Osteocyte (in vitro differentiated cells): ENCODE measurements around the gene IGF1. TPM values are rescaled to one million over a fixed set of nuclear protein-coding genes. Genes with fewer than 3 reads are reported as not detected.

Experiments
- DNase-seq: peaks from one replicate; pipeline ENCODE4 v3.0.0; 2021; ENCODE audit warnings: mixed read lengths; ENCODE audit not compliant: unreplicated experiment; ENCODE audit errors: extremely low spot score
- H3K27ac Mint-ChIP-seq: one replicate; pipeline ENCODE4 v1.8.0; 2021; ENCODE audit warnings: mild to moderate bottlenecking, mixed read lengths; ENCODE audit not compliant: unreplicated experiment
- H3K27me3 Mint-ChIP-seq: one replicate; pipeline ENCODE4 v1.8.0; 2021; ENCODE audit warnings: mixed read lengths; ENCODE audit not compliant: unreplicated experiment
- H3K36me3 Mint-ChIP-seq: one replicate; pipeline ENCODE4 v1.8.0; 2021; ENCODE audit warnings: mixed read lengths; ENCODE audit not compliant: unreplicated experiment
- H3K4me1 Mint-ChIP-seq: one replicate; pipeline ENCODE4 v1.8.0; 2021; ENCODE audit warnings: mixed read lengths; ENCODE audit not compliant: unreplicated experiment
- H3K4me3 Mint-ChIP-seq: one replicate; pipeline ENCODE4 v1.8.0; 2021; ENCODE audit warnings: mild to moderate bottlenecking, moderate library complexity, mixed read lengths; ENCODE audit not compliant: unreplicated experiment
- H3K9me3 Mint-ChIP-seq: one replicate; pipeline ENCODE4 v1.8.0; 2021; ENCODE audit warnings: mixed read lengths; ENCODE audit not compliant: unreplicated experiment
- CTCF ChIP-seq: fragments of 200-600 bp; sonication (generic); IDR thresholded peaks from 2 replicates; pipeline ENCODE4 v1.5.0; 2021; ENCODE audit warnings: antibody characterized with exemption, mild to moderate bottlenecking, moderate library complexity
- total RNA-seq: library from RNA; stranded (reverse); gene quantifications from 2 replicates; pipeline ENCODE4 v1.2.1, GENCODE V29; 2021

The IGF1 gene
- total RNA-seq, 1 donor from 2014 or later = 0.40 TPM

- no peaks in the 10 kb centered on the region for H3K4me1 Mint-ChIP-seq
- no peak for DNase-seq
- H3K27ac Mint-ChIP-seq = no peak overlapping the region
- no peaks in the 10 kb centered on the region for H3K36me3 Mint-ChIP-seq
- no peaks in the 10 kb centered on the region for H3K27me3 Mint-ChIP-seq
- H3K9me3 Mint-ChIP-seq = peaks cover 4% of the 10 kb centered on the region
- TF ChIP-seq CTCF = no peak
- no peak overlapping the region for H3K4me3 Mint-ChIP-seq
Observed at GRCh38 chr12:102425109-102426039, 55.0 kb downstream of the IGF1 start.

- Mint-ChIP-seq H3K36me3 (no peaks in the 10 kb centered on the region), H3K4me3 (no peak overlapping the region), H3K4me1 (no peaks in the 10 kb centered on the region), H3K27ac (no peak overlapping the region), H3K27me3 (no peaks in the 10 kb centered on the region), H3K9me3 (peaks cover 4% of the 10 kb centered on the region)
- no peak for DNase-seq
- no peak for TF ChIP-seq CTCF
Observed at GRCh38 chr12:102423462-102423861, 56.9 kb downstream of the IGF1 start.

- no peak overlapping the region for H3K4me3 Mint-ChIP-seq
- H3K27ac Mint-ChIP-seq = no peak overlapping the region
- no peaks in the 10 kb centered on the region for H3K27me3 Mint-ChIP-seq
- TF ChIP-seq CTCF = no peak
- H3K4me1 Mint-ChIP-seq = no peaks in the 10 kb centered on the region
- H3K36me3 Mint-ChIP-seq = no peaks in the 10 kb centered on the region
- DNase-seq = no peak
- H3K9me3 Mint-ChIP-seq = peaks cover 4% of the 10 kb centered on the region
Observed at GRCh38 chr12:102421802-102422583, 58.4 kb downstream of the IGF1 start.

- DNase-seq = no peak
- H3K27ac Mint-ChIP-seq = no peak overlapping the region
- no peaks in the 10 kb centered on the region for H3K4me1 Mint-ChIP-seq
- H3K4me3 Mint-ChIP-seq = no peak overlapping the region
- H3K9me3 Mint-ChIP-seq = peaks cover 6% of the 10 kb centered on the region
- peaks cover 3% of the 10 kb centered on the region for H3K27me3 Mint-ChIP-seq
- TF ChIP-seq CTCF = no peak
- no peaks in the 10 kb centered on the region for H3K36me3 Mint-ChIP-seq
Observed at GRCh38 chr12:102419094-102419764, 61.1 kb downstream of the IGF1 start.
